Cortex of kidney (tissue), 1 donor: ENCODE results near the gene NEK7.

Source experiments
- DNase-seq: peaks from one replicate; lab custom pipeline; 2025; lab: John Stamatoyannopoulos, UW

NEK7 gene

DNA sequence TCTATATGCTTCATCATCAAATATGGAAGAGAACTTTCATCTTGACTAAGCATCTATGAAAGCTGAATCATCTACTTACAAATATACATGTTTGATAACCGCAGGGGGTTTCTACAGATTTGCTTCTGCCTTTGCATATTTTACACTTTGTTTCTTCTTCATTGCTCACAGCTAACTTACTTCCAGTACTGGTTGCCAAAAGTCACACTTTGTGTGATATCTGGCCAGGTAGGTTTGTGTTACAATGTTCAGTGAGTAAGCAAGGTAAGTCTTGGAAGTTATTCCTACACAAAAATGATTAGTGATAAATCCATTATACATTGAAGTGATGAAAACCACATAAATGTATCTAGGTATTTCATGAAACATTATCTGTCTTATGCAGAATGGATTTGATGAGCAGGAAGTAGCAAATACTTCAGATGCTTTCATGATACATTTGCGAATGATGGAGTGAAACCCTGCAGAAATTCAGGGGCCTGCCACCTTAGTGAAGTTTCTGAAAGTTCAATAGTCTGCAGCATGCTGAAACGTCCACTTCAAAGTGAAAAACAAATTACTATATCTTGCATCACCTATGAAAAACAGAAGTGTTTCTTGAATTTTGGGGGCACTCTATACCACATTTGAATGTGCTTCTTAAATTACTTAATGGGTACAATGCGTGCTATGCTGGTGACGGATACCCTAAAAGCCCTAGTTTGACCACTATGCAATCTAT lies 196.3 kb downstream of the NEK7 start:
- no peak for DNase-seq

DNA sequence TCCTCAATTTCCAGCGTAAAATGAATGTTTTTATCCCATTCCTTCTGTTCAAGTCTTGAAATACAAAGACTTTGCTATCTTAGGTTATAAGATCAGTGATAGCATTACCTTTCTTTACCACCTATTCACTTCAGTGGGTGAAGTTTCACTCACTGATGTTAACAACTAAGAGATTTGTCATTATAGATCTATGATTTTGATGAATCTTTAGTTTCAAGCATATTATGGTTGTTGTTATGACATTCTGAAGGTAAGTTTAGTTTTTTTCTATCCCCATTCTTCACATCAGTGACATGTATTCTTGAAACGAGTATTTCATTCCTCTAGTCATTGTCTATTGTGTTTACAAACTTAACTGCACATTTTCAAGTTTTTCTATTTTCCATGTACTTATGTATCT lies 201.1 kb downstream of the NEK7 start:
- no peak for DNase-seq

DNA sequence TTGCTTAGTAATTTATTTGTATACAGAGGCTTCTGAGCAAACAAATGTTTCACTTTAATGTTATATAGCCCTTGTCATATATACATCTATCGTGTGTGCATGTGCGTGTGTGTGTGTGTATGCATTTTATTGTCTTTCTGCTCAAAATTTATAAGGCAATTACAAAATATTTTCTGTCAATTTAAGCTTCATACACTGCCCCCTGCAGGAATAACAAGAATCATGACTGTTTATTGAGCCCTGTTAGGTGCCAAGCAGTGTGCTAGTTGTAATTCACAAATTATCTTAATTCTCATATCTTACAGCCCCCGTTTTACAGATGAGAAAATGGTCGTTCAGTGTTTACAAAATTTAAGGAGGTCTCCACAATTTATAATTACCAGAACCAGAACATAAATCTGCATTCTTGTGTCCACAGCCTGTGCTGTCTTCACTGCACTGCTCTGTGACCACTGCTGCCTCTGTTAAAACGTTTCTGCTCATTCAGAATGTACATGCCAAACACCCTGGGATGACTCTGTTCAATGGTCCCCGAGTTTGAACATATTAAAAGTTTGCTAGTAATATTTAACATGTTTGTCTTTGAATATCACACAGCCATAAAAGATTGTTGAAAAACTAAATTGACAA lies 202.3 kb downstream of the NEK7 start:
- no peak for DNase-seq

DNA sequence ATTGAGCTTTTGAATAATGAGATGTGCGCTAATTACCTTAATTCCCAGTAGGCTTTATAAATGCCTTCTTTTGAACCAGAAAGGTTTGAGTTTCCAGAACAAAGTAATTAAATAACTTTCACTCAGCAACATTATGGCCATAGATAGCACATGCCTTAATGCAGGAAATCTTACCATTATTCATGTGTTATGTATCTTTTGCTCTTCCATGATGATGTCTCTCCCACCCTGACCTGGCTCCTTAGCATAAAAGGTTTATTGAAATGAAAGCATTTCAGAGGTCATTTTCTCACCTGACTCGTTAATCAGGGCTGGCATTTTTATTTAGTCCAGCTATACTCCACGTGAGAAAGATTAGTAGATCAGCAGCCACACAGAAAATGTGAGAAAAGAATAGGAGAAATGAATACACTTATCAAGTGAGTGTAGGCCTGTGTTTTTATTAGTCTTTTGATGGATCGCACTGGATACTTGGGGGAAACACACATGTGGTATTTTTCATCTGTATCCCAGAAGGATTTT lies 203.5 kb downstream of the NEK7 start:
- DNase-seq, result no peak

DNA sequence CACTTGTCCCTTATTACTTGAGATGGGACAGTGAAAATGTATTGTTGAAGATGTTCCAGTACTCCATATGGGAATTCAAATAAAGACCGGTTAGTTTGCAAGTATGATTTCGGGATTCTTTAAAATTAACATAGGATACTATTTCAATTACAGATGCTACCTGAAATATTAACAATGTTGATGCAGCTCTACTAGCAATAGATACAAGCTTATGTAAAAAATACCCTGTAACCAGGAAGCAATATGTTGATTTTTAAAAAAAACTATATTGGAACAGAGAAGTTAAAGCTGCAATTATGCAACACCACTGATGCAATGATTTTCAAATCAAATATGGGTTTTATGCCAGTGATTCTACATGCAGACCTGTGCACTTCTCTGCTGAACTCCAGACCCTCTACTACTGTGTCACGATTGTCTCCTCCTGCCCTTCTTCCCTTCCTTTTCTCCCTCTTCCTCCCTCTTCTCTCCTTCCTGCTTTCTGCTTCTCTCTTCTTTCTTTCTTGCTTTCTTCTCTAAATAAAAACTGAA lies 204.5 kb downstream of the NEK7 start:
- DNase-seq, result no peak

DNA sequence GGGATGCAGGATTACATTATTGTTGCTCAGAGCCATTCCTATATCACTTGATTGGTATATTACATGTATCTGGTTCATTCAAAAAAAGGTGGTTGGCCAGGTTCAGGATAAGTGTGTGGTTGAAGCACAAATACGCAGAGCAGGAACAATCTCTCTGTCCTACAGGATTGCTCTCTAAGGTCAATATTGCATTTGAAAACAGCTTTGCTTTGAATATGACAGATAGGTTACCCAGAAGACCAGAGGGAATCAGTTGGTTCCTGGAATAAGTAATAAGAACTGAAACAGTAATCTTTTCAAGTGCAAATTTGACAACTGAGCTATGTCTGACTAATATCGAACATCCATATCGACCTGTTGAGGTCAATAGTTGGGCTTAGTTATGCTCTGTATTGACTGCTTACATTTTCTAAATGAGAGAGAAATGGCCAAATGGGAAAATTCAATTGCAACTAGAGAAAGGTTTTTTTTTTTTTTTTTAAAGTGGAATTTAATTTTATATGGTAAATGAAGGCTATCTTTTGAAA lies 206.9 kb downstream of the NEK7 start:
- no peak for DNase-seq

- no peak for DNase-seq
Measured at GRCh38 chr1:198364471-198364870, 207.7 kb downstream of the NEK7 start.

GRCh38 chr1:198367296-198367695 lies 210.5 kb downstream of the NEK7 start:
- no peak for DNase-seq

DNA sequence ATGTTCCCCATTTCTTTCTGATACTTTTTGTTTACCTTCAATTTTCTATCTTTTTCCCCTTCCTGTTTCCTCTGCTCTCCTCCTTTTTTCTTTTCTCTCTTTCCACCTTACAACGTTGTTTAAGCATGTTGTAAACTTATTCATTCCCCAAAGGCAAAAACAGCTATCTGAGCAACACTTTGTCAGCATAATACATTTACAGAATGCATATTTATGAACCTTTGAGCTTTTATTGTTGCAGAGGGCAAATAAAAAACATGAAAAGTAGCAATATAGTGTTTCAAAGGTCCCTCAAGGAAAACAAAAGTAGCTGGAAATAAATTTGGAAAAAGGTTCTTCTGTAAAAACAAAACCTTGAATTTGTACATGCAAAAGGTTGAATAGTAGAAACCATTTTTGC lies 214.2 kb downstream of the NEK7 start:
- DNase-seq, result no peak
